Omental fat pad (tissue), 4 donors: ENCODE results near the gene MVB12B. TPM values are rescaled to one million over a fixed set of nuclear protein-coding genes. Genes with fewer than 3 reads are reported as not detected.

ENCODE experiments used
- ATAC-seq: fragments of 150-250 bp; one replicate; pipeline ENCODE4 v1.9.1; 2016; ENCODE audit warnings: mild to moderate bottlenecking, moderate library complexity; ENCODE audit not compliant: low FRiP score
- DNase-seq: peaks from one replicate; pipeline ENCODE4 v3.0.0-alpha.2; 2019; ENCODE audit warnings: low spot score
- total RNA-seq, 4 donors: library from RNA; depleted of rRNA; stranded (reverse); fragments of >200 nt; gene quantifications; one replicate each; pipeline ENCODE4 v1.1.0, GENCODE V29; 2016
- TF ChIP-seq, protein P1 (sequence below), 3 donors: fragments of 450-650 bp; IDR thresholded peaks; one replicate each; pipeline ENCODE4 v1.5.1; 2016 to 2017; ENCODE audit warnings: antibody characterized with exemption in 3 of 3, mild to moderate bottlenecking in 3 of 3, moderate library complexity in 2 of 3

Gene MVB12B
- total RNA-seq, 4 donors from 2014 or later: 5.5 to 21.4 (median 11.6) TPM

DNA sequence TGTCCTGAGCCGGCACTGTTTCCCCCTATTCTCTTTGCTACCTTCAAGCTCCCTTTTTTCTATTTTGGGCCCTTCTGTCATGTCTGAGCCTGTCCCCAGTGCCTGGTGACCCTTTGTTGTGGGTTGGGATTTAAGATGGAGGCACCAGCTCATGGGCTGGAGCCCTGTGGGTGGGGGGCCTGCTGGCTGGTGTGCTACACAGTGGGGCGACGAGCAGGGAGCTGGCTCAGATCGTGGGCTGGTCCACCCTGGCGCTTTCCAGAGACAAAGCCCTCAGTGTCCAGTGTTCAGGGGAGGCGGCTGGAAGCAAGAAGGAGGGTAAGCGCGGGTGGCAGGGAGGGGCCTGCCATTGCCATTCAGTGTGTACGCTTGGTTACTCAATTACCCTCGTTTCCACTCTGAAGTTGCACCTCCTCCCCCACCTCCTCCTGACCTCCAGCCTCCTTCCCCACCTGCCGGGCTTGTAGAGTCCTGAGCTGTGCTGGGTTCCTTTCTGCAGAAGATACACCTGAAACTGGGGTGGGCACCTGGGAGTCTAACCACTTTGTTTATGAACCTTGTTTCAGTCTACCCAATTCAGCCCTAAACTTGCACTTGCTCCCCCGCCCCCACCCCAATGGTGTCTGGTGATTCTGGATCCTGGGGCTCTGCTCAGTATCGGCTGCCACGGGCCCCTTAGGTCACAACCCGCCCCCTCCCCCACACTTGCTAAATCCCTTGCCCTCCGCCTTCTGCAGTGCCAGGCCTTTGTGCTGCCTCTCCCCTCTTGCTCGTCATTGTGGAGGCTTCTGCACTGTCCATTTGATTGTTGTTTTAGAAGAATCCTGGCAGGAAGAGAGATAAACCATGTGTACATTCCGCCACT, 49.9 kb downstream of the MVB12B start:
- TF ChIP-seq, protein P1, sequence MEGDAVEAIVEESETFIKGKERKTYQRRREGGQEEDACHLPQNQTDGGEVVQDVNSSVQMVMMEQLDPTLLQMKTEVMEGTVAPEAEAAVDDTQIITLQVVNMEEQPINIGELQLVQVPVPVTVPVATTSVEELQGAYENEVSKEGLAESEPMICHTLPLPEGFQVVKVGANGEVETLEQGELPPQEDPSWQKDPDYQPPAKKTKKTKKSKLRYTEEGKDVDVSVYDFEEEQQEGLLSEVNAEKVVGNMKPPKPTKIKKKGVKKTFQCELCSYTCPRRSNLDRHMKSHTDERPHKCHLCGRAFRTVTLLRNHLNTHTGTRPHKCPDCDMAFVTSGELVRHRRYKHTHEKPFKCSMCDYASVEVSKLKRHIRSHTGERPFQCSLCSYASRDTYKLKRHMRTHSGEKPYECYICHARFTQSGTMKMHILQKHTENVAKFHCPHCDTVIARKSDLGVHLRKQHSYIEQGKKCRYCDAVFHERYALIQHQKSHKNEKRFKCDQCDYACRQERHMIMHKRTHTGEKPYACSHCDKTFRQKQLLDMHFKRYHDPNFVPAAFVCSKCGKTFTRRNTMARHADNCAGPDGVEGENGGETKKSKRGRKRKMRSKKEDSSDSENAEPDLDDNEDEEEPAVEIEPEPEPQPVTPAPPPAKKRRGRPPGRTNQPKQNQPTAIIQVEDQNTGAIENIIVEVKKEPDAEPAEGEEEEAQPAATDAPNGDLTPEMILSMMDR (IDR thresholded peaks at IDR 0.05): no peak
- no peak for ATAC-seq
- no peak for DNase-seq

DNA sequence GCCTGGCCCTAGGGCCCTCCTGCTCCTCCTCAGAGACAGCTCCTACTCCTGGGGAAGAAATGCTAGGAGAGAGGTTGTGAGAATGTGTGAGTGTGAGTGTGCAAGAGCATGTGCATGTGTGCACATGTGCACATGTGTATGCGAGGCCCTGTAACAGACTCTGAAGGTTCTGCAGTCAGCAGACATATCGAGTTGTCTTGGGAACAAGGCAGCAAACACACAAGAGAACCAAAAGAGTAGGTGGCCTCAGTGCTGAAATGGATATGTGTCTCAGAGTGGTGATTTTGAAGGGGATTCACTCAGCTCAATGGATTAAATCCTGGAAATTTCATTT, 50.5 kb downstream of the MVB12B start:
- TF ChIP-seq, protein P1 (IDR thresholded peaks at IDR 0.05): no peak
- DNase-seq: no peak
- no peak for ATAC-seq

DNA sequence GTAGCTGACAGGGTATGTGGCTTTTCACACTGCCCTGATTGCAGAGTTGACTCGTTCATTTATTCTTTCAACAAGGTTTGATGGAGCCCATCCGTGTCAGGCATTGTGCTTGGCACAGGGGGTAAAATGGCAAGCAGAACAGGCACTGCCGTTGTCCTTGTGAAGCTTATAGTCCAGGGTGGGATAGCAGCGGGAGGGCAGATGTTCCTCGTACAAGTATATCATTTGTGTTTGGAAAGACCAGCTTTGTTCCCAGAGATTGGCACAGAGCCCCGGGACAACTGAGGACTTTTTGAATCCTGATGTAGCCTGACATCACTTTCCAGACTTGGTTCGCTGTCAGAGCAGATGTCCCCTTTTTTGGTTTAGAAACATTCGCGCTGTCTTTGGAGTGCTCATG, 50.9 kb downstream of the MVB12B start:
- DNase-seq (no peak), ATAC-seq (no peak)
- TF ChIP-seq, protein P1 (IDR thresholded peaks at IDR 0.05): no peak

- TF ChIP-seq, protein P1 (IDR thresholded peaks at IDR 0.05): no peak
- ATAC-seq (no peak), DNase-seq (no peak)
Measured at GRCh38 chr9:126378761-126379160, 52.1 kb downstream of the MVB12B start.

GRCh38 chr9:126379661-126380360, 53.2 kb downstream of the MVB12B start:
- ATAC-seq (no peak), DNase-seq (no peak)
- TF ChIP-seq, protein P1 (IDR thresholded peaks at IDR 0.05): no peak

DNA sequence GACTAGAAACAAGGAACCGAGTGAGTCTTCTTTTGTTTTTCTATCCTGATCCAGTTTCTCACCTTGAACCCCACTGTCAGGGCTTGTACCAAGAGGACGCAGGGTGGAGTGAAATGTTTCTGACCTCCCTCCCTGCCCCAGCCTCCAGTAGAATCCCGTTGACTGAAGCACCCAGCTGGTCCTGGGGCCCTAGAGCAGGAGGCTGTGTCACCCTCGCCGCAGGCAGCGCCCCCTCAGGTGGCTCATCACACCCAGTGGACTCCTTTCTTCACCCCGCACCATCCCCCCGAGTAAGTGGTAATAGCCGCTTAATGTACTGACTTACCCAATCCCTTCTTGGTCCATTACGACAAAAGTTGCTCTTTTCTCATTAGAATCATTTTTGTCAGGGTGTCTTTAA, 53.8 kb downstream of the MVB12B start:
- ATAC-seq: no peak
- no peak for DNase-seq
- TF ChIP-seq, protein P1 (IDR thresholded peaks at IDR 0.05): no peak
